Measurements from ENCODE around the gene TEX29.

The TEX29 gene

DNA sequence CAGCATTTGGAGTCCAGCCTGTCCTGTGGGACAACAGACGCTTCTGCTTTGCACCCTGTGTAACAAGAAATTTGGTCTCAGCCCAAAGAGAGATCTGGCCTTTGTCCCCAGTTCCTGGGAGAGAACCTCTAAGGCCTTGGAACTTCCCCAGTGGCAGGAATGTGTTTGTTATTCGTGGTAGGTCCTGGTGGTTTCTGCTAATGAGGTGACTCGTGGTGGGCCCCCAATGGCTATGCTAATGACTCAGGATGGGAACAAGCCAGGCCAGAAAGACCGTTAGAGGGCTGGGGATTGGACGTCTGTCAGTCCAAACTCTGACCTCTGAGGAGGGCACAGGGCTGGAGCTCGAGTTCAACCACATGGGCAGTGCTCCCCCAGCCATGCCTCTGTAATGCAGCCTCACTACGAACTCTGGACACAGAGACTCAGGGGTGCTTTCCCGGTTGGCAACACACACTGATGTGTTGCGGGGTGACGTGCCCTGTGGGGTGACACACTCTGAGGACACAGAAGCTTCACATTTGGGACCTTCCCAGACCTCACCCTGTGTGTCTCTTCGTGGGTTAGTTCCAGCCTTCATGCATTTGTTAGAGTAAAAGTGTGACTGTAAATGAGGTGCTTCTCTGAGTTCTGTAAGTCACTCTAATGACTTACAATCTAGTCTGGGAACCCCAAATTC lies 38.9 kb downstream of the TEX29 start:
- H3K9ac ChIP-seq (ENCODE audit: low read length): no peak overlapping the region
- H3K4me3 ChIP-seq (ENCODE audit: low read length): no peak overlapping the region
- no peaks in the 10 kb centered on the region for H3K4me1 ChIP-seq (ENCODE audit: control insufficient read depth, insufficient read depth, low read length)
- peaks cover 4% of the 10 kb centered on the region for H3K27me3 ChIP-seq (ENCODE audit: control insufficient read depth, insufficient read depth, low read length)
- H3K36me3 ChIP-seq (ENCODE audit: control insufficient read depth, insufficient read depth, low read length): no peaks in the 10 kb centered on the region
- no peaks in the 10 kb centered on the region for H3K9me3 ChIP-seq (ENCODE audit: control insufficient read depth, low read length)

- no peaks in the 10 kb centered on the region for H3K4me1 ChIP-seq (ENCODE audit: control insufficient read depth, insufficient read depth, low read length)
Observed at GRCh38 chr13:111359930-111360329, 39.5 kb downstream of the TEX29 start.

GRCh38 chr13:111360452-111360851 lies 40.0 kb downstream of the TEX29 start:
- H3K9ac ChIP-seq (ENCODE audit: low read length): no peak overlapping the region
- no peaks in the 10 kb centered on the region for H3K4me1 ChIP-seq (ENCODE audit: control insufficient read depth, insufficient read depth, low read length)
- no peak overlapping the region for H3K4me3 ChIP-seq (ENCODE audit: low read length)
- no peaks in the 10 kb centered on the region for H3K9me3 ChIP-seq (ENCODE audit: control insufficient read depth, low read length)
- H3K36me3 ChIP-seq (ENCODE audit: control insufficient read depth, insufficient read depth, low read length): no peaks in the 10 kb centered on the region
- H3K27me3 ChIP-seq (ENCODE audit: control insufficient read depth, insufficient read depth, low read length): peaks cover 4% of the 10 kb centered on the region

More at GRCh38 chr13:111359930-111360329, 39.5 kb downstream of the TEX29 start:
- H3K9me3 ChIP-seq (ENCODE audit: control insufficient read depth, low read length): no peaks in the 10 kb centered on the region
- no peaks in the 10 kb centered on the region for H3K36me3 ChIP-seq (ENCODE audit: control insufficient read depth, insufficient read depth, low read length)
- peaks cover 4% of the 10 kb centered on the region for H3K27me3 ChIP-seq (ENCODE audit: control insufficient read depth, insufficient read depth, low read length)
- H3K4me3 ChIP-seq (ENCODE audit: low read length): no peak overlapping the region
- no peak overlapping the region for H3K9ac ChIP-seq (ENCODE audit: low read length)

DNA sequence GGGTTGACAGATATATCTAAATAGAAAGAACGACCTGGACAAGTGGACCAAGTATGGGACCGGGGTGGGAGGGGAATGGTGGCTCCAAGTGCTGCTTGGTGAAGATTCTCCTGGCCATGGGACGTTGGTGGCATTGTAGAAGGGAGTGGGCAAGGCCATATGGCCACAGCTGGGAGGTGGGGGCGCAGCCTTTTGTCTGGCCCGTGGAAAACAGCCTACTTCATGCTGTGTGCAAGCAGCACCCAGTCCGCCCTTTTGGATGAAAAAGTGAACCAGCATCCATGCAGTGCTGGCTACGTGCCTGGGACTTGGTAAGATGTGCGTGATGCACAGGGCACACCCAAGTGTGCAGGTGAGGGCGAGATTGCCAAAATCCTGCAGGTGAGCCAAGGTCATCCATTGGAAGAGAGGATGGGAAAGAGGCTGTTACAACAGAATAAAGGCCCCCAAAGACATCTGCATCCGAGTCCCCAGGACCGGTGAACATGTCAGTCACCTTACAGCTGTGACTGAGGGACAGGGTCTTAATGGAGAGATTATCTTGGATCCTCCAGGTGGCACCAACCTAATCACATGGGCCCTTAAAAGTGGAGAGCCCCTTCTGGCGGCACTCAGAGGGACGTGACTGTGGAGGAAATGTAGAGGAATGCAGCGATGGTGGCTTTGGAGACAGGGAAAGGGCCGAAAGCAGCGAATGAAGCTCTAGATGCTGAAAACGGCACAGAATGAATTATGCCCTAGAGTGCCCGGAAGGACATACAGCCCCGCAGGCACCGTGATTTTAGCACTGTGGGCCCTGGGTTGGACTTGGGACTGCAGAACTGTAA lies 40.8 kb downstream of the TEX29 start:
- Histone ChIP-seq H3K36me3 (ENCODE audit: control insufficient read depth, insufficient read depth, low read length) (no peaks in the 10 kb centered on the region), H3K27me3 (ENCODE audit: control insufficient read depth, insufficient read depth, low read length) (peaks cover 4% of the 10 kb centered on the region), H3K9me3 (ENCODE audit: control insufficient read depth, low read length) (no peaks in the 10 kb centered on the region), H3K9ac (ENCODE audit: low read length) (no peak overlapping the region), H3K4me1 (ENCODE audit: control insufficient read depth, insufficient read depth, low read length) (no peaks in the 10 kb centered on the region), H3K4me3 (ENCODE audit: low read length) (no peak overlapping the region)

DNA sequence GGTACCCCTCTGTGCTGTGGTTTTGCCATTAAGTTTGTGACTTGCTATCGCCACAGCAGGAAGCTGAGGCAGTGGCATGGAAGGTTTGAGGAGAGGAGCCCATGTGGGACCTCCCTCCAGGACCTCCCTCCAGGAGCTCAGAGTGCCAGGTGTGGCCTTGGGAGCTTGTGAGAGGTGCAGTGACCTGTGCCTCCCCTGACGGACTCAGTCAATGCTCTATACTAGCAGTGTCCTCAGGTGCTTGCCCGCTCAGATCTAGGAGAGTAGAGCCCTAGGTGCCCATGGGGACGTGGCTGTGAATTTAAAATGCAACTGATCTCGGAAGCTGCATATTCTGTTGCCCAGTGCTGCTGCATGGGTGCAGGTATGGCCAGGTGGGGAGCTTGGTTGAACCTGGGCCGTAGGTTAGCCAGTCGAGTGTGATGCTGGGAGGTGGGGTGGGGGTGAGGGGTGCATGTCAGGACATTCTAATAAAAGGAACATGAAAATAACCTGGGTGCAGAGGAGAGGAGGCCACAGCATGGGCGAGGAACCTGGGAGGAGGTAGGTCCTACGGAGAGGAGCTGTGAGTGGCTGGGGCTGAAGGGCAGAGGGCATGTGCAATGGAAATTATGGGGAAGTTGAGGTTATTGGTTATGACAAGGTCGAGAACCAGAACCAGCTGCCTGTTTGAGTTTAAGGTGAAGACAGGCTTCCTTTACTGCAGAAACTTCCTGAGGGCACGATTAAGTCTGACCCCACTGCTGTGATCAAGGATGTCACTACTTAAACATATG lies 41.6 kb downstream of the TEX29 start:
- H3K36me3 ChIP-seq (ENCODE audit: control insufficient read depth, insufficient read depth, low read length): no peaks in the 10 kb centered on the region
- H3K9me3 ChIP-seq (ENCODE audit: control insufficient read depth, low read length): no peaks in the 10 kb centered on the region
- no peak overlapping the region for H3K9ac ChIP-seq (ENCODE audit: low read length)
- no peak overlapping the region for H3K4me3 ChIP-seq (ENCODE audit: low read length)
- peaks cover 4% of the 10 kb centered on the region for H3K27me3 ChIP-seq (ENCODE audit: control insufficient read depth, insufficient read depth, low read length)
- H3K4me1 ChIP-seq (ENCODE audit: control insufficient read depth, insufficient read depth, low read length): no peaks in the 10 kb centered on the region

DNA sequence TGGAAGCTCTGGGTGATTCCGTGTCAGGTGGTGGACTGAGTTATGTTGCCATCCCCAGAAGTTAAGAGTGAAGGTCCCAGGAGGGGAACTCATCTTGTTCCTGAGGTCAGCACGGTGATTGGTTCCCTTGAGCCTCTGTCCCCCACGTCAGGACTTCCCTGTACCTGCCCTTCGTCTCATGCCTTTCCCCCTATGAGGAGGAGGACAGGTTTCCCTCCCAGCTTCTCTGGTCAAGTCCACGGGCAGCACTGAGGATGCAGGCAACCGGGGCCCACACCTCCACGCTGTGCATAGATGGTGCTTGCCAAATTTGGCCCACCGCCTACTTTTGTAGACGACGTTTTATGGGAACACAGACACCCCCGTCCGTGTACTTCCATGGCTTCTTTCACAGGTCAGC lies 42.7 kb downstream of the TEX29 start:
- no peak overlapping the region for H3K4me3 ChIP-seq (ENCODE audit: low read length)
- H3K36me3 ChIP-seq (ENCODE audit: control insufficient read depth, insufficient read depth, low read length): no peaks in the 10 kb centered on the region
- no peaks in the 10 kb centered on the region for H3K4me1 ChIP-seq (ENCODE audit: control insufficient read depth, insufficient read depth, low read length)
- no peaks in the 10 kb centered on the region for H3K9me3 ChIP-seq (ENCODE audit: control insufficient read depth, low read length)
- H3K9ac ChIP-seq (ENCODE audit: low read length): no peak overlapping the region
- H3K27me3 ChIP-seq (ENCODE audit: control insufficient read depth, insufficient read depth, low read length): peaks cover 4% of the 10 kb centered on the region

DNA sequence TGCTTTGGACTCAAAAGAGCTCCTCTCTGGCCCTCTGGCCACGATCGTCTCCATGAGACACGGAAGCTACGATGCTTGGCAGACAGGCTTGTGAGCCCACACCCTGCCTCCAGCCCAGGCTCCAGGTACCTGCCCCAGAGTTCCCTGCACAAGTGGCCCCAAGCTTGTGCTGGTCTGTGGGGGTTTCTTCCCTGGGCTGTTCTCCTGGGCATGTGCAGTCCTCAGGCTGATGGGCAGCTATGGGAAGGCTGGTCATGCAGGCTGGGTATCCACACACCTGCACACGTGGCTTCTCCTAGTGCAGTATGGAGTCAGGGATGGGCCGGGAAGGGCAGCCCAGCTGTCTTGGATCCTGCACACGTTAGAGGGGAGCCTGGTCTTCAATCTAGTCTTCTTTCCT lies 43.1 kb downstream of the TEX29 start:
- Histone ChIP-seq H3K27me3 (ENCODE audit: control insufficient read depth, insufficient read depth, low read length) (peaks cover 4% of the 10 kb centered on the region), H3K9ac (ENCODE audit: low read length) (no peak overlapping the region), H3K36me3 (ENCODE audit: control insufficient read depth, insufficient read depth, low read length) (no peaks in the 10 kb centered on the region), H3K9me3 (ENCODE audit: control insufficient read depth, low read length) (no peaks in the 10 kb centered on the region), H3K4me3 (ENCODE audit: low read length) (no peak overlapping the region), H3K4me1 (ENCODE audit: control insufficient read depth, insufficient read depth, low read length) (no peaks in the 10 kb centered on the region)

DNA sequence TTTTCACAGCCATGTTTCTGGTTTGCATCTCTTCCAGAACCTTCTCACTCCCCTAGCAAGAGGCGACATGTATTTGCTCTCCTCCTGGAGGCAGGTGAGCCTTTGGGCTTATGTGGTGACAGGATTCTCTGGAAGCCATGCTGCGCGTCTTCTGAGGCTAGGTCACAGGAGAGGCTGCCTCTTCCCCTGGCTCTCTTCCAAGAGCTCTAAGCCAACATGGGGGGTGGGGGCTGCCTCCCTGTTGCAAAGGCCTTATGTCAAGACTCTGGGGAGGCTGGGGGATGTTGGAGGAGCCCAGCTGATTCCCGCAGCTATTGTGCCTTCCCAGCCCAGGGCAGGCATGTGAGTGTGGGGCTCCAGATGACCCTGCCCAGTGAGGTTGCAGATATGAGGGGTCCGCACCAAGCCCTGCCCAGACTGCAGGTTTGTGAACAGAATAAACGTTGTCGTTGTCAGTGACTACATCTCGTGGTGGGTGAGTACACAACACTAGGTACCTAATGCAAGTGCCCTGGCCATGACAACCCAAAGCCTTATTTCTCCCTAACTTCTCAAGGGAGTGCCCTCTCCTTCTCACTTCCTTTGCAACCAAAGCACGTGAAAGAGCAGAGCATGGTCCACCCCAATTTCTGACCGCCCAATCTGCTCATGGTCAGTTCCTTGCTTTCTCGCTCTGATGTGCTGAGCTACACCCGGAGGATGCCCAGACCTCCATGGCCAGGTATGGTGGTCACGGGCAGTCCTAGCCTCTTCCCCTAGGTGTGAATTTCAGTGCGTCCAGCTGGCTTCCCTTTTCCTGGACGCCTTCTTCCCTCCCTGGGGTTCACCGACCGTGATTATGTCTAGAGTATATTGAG lies 44.9 kb downstream of the TEX29 start:
- H3K9ac ChIP-seq (ENCODE audit: low read length): no peak overlapping the region
- H3K4me3 ChIP-seq (ENCODE audit: low read length): no peak overlapping the region
- H3K4me1 ChIP-seq (ENCODE audit: control insufficient read depth, insufficient read depth, low read length): no peaks in the 10 kb centered on the region
- no peaks in the 10 kb centered on the region for H3K27me3 ChIP-seq (ENCODE audit: control insufficient read depth, insufficient read depth, low read length)
- H3K9me3 ChIP-seq (ENCODE audit: control insufficient read depth, low read length): no peaks in the 10 kb centered on the region
- H3K36me3 ChIP-seq (ENCODE audit: control insufficient read depth, insufficient read depth, low read length): no peaks in the 10 kb centered on the region

DNA sequence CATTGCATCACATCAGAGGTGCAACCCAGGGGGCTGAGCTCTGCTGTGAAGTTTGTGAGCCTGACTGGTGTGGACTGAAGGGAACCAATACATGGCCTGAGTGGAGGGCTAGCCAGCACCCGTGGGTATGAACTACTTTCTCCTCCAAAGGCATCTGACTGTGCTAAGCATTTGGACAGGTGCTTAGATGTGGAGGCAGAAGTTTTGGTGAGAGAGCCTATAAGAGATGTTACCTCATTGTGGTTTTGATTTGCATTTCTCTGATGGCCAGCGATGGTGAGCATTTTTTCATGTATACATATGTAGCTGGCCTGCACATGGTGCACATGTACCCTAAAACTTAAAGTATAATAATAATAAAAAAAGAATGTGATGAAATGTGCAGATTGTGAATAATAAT lies 46.9 kb downstream of the TEX29 start:
- Histone ChIP-seq H3K4me1 (ENCODE audit: control insufficient read depth, insufficient read depth, low read length) (no peaks in the 10 kb centered on the region), H3K9ac (ENCODE audit: low read length) (no peak overlapping the region), H3K36me3 (ENCODE audit: control insufficient read depth, insufficient read depth, low read length) (no peaks in the 10 kb centered on the region), H3K9me3 (ENCODE audit: control insufficient read depth, low read length) (no peaks in the 10 kb centered on the region), H3K4me3 (ENCODE audit: low read length) (no peak overlapping the region), H3K27me3 (ENCODE audit: control insufficient read depth, insufficient read depth, low read length) (no peaks in the 10 kb centered on the region)

GRCh38 chr13:111368091-111368490 lies 47.6 kb downstream of the TEX29 start:
- Histone ChIP-seq H3K9ac (ENCODE audit: low read length) (no peak overlapping the region), H3K4me3 (ENCODE audit: low read length) (no peak overlapping the region), H3K9me3 (ENCODE audit: control insufficient read depth, low read length) (no peaks in the 10 kb centered on the region), H3K4me1 (ENCODE audit: control insufficient read depth, insufficient read depth, low read length) (no peaks in the 10 kb centered on the region), H3K27me3 (ENCODE audit: control insufficient read depth, insufficient read depth, low read length) (no peaks in the 10 kb centered on the region), H3K36me3 (ENCODE audit: control insufficient read depth, insufficient read depth, low read length) (no peaks in the 10 kb centered on the region)

DNA sequence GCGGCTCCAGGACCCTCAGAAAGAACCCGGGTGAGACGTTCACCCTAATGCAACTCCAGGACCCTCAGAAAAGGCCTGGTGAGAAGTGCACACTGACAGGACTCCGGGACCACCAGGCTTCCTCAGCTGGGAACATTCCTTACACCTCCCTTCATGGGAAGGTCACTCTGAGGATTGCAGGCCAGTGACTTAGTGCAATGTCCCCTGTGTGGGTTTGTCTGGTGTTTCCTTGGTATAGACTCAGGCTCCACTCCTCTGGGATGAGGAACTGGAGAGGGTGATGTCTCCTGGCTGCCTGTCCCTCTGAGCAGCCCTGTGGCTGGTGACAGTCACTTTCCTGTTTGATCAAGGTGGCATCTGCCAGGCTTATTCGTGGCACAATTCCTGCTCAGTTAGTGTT lies 49.7 kb downstream of the TEX29 start:
- Histone ChIP-seq H3K4me3 (ENCODE audit: low read length) (no peak overlapping the region), H3K4me1 (ENCODE audit: control insufficient read depth, insufficient read depth, low read length) (no peaks in the 10 kb centered on the region), H3K9me3 (ENCODE audit: control insufficient read depth, low read length) (no peaks in the 10 kb centered on the region), H3K9ac (ENCODE audit: low read length) (no peak overlapping the region), H3K36me3 (ENCODE audit: control insufficient read depth, insufficient read depth, low read length) (no peaks in the 10 kb centered on the region), H3K27me3 (ENCODE audit: control insufficient read depth, insufficient read depth, low read length) (no peaks in the 10 kb centered on the region)

Measured in mucosa of stomach (tissue), 1 donor.